Endometrial microvascular endothelial cells (primary cell): ENCODE results near the gene SLIT3. TPM values are rescaled to one million over a fixed set of nuclear protein-coding genes. Genes with fewer than 3 reads are reported as not detected.

ENCODE experiments used
- in situ Hi-C: cut with HindIII; loops from 2 replicates; pipeline ENCODE4 v1.10.0; 2017; ENCODE audit warnings: low sequenced_read_pairs, low pct_unique_long_range_greater_than_20kb; ENCODE audit errors: inconsistent ontology term
- total RNA-seq: library from RNA; depleted of rRNA; stranded (reverse); fragments of >200 nt; gene quantifications from one replicate; pipeline ENCODE4 v1.2.3, GENCODE V29; 2015; ENCODE audit errors: inconsistent ontology term

SLIT3 gene
- total RNA-seq, 1 donor from 2014 or later: under 0.01 TPM

GRCh38 chr5:168858371-168858770, 442.6 kb downstream of the SLIT3 start:
- in situ Hi-C loops: no loop called here

DNA sequence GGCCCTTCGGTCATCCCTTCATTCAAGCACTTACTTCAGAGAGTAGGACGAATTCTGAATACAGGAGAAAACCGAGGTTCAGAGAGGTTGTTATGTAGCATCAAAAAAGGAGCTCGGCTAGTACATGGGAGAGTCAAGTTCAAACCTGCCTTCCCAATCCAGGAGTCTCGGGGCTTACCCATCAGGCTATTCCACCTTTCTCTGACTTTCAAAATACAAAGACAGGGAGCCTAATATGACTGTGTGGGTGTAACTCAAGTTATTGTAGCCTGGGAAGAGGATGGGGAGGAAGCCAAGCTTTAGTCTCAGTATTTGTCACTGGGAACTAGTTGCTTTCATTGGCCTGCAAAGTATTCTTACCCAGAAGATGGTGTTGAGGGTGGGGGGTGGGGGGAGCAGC, 447.0 kb downstream of the SLIT3 start:
- in situ Hi-C loops: no loop called here

DNA sequence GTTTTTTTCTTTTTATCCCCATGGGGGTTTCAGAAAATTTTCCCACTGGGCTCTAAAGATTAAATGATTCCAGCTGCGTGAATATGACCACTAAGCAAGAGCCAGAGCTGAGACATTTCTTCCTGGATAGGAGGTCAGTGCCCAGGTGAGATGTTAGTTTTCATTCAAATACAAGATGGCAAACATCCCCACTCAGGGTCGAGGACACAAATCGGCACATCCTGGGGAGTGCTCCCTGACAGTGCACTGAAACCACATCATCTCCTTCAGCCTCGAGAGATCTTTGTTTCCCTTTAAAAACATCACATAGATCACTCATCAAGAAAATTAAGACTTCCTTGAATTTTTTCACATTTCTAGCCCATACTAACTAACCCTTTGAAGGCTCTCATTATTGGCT, 448.6 kb downstream of the SLIT3 start:
- in situ Hi-C loops: no loop called here

DNA sequence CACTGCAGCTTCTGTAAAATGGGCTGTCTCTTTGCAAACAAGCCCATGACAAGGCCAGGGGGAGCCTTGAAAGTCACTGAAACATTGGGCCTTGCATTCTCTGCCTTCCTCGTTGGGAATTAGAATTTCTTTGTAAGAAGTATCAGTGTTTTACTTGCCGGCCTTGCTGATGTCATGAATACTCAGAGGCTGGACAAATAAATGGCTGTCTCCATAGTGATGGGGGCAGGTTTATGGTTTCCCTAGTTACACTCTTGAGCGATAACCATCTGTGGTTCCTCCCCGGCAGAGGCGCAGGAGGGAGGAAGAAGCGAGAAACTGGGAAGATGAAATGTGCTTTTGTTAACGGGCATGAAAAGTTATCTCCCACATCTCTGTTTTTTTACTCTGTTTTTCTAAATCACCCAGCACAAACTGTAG, 449.0 kb downstream of the SLIT3 start:
- in situ Hi-C loops: no loop called here

DNA sequence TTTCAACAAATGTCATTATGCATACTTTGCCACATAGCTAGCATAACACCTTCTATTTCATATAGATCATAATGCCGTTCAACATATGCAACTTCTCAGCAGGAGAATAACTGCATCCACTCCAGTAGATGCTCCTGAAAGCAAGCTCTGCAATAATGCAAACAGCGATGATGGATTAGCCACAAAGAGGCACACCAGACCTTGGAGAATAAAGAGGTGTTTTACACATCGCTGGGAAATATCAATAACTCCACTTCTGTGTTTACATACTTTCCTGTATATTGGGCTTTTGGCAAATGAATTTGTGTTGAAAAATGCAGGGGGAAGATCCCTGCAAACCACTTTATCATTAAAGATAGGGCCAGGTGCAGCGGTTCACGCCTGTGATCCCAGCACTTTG, 450.3 kb downstream of the SLIT3 start:
- in situ Hi-C loops: no loop called here

DNA sequence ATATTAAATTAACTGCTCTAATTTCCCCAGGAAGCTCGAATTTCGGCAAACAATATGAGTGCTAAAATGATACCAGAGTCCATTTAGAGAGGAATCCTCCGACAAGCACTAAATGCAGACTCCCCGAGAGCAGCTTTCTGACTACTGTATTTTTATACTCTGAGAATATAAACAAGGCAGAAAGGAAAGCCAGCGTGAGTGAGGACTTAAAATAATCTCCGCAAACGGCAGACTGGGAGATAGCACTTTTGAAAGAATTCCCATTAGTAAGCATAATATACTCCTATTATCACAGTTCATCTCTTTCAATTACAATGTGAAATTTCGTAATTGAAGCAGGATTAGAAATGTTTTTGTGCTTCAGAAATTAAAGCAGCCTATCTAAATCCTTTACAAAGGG, 452.4 kb downstream of the SLIT3 start:
- in situ Hi-C loops: no loop called here

DNA sequence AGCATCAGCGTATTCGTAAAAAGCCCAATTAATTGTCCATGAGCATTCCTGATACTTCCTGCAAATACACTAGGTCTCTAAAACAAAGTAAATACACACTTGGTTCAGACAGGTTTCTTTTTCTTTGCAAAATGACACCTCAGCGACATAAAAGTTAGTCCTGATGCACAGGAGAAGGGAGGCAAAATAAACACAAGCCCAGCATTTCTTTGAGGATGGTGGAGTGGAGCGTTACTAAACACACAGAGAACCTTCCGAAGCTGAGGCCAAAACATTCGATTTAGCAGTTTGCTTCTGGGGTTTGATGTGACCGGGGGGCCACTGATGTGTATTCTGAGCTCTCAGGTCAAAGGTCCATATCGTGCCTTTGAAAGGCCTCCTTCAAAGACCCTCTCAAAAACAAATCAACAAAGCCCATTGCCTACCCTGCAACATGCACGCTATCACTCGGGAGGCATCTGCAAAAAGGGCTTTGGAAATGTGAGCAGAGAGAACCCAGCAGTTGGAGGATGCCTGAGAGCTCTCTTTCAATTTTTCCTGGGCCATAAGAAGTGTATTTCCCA, 453.3 kb downstream of the SLIT3 start:
- in situ Hi-C loops: no loop called here

GRCh38 chr5:168844922-168845296, 456.0 kb downstream of the SLIT3 start:
- in situ Hi-C loops: no loop called here

DNA sequence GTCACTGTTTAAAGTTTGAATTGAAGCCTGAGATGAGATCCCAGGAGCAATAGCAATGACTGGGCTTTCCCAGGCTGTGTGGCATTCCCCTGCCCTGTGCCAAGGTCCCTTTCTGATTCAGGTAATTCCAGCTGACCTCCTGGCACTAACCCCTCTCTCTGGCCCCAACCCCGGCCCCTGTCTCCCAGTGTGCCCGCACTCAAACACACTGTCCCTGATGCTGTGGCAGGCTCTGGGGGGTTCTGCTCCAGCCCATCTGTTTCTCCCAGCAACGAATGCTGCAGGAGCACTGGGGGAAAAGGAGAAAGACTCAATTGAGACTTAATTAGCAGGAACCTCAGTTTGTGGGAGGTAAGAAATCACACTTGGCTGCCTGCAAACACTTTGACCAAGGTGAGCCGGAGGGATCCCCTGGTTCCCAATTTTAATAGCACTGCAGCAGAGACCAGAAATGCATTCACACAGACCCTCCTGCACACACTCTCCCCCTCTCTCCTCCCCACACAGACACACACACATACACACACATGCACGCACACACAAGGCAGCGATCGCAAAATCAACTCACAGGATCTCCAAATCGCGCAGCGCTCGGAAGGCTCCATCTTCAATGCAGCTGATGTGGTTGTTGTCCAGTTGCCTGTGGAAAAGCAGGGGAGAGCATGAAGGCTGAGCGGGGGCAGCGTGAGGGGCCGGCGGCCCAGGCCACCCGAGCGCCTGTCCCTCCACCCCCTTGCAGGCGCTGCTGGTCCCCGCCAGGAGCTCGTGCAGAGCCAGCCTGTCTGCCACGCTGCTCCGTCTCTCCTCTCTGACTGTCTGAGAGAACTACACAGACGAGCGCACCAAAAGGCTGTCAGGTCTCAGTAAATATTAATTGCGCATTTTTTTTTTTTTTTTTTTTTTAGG, 456.7 kb downstream of the SLIT3 start:
- in situ Hi-C loops: no loop called here

DNA sequence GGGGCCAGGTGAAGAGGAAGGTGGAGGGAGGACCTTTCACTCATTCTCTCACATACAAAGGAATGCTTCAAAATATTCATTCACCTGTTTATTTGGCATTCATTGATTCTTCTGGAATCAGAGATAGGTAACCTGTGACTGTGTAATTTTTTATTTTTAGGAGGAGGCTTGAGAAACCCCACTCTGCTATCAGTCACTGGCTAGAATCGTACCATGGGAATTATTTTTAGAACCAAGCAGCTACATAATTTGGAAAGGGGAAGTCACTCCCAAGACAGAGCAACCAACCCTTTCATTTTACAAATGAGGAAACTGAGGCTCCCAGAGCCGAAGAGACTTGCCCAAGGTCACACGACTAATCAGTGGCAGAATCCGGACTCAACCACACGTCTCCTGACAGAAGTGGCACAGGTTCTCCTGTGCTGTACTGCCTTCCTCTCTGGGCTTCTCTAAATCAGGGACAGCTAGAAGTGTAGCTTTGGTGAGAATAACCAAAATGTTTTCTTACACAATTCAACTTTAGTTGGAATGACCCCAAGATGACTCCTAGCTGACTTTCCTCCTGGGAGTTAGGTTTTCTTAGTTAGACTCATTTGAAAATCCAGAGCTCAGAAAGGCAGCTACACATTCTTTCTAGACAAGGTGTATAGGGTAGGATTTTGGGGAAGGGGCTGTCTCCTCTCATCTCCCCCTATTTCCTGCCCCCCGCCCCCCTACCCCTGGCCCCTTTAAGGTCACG, 457.5 kb downstream of the SLIT3 start:
- in situ Hi-C loops: no loop called here

GRCh38 chr5:168842571-168843205, 458.3 kb downstream of the SLIT3 start:
- in situ Hi-C loops: no loop called here

- in situ Hi-C loops: no loop called here
These were observed 463.1 kb downstream of the SLIT3 start for GRCh38 chr5:168837852-168838251.

DNA sequence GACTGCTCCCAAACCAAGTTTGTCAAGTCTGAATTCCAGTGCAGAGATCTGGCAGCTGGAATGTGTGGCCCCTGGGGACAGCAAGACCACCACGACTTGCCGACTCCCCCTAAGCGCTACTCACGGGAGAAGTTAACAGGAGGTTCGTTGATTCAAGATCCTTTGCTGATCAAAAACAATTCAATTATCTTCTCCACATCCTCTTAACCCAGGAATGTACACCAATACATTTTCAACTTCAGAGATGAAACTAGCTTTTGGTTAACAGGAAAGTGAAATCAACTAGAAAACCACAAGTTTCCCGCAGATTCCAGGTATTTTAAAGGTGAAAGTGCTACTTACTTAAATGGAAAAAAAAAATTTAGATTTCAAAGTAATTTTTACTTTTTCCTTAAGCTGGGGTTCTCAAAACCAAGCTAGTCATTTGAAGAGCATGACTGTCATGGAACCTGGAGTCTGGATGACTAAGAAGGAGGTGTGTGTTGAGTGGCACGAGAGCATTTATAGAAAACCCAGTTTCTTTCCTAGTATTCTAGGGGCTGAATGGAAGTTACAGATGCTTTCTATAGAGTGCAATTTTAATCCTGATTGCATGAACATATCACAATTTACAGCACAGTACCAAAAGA, 464.2 kb downstream of the SLIT3 start:
- in situ Hi-C loops: no loop called here

DNA sequence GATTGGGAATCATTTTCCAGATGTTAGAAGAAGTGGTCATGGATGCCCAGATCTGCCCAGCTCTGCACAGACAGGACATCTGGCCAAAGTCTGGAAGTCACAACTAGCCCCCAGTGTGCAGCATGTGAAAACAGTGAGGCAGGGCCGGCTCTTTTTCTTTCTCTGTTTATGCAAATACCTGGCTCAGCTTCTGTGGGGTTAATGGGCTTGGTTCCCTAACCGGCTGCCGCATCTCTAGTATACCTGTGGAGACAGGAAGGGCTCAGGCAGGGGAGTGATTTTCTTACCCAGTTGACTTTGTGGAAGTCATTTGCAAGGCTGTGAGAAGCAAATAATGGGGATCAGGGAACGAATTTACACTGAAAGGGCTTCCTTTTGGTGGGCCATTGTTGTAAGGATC, 467.0 kb downstream of the SLIT3 start:
- in situ Hi-C loops: no loop called here

- in situ Hi-C loops: no loop called here
These were observed 467.6 kb downstream of the SLIT3 start for GRCh38 chr5:168833383-168833782.

GRCh38 chr5:168832308-168832707, 468.6 kb downstream of the SLIT3 start:
- in situ Hi-C loops: no loop called here

- in situ Hi-C loops: no loop called here
These were observed 469.6 kb downstream of the SLIT3 start for GRCh38 chr5:168831383-168831782.

GRCh38 chr5:168830833-168831232, 470.1 kb downstream of the SLIT3 start:
- in situ Hi-C loops: no loop called here

GRCh38 chr5:168829922-168830417, 471.0 kb downstream of the SLIT3 start:
- in situ Hi-C loops: no loop called here
